ENCODE data around the gene CLCC1. TPM values are rescaled to one million over a fixed set of nuclear protein-coding genes. Genes with fewer than 3 reads are reported as not detected.
"Not testable (repeated sequence)": the region's sequence is repeated elsewhere in the genome, so short reads cannot be mapped to it uniquely, and the experiment has no call there.

Gene CLCC1, protein sequence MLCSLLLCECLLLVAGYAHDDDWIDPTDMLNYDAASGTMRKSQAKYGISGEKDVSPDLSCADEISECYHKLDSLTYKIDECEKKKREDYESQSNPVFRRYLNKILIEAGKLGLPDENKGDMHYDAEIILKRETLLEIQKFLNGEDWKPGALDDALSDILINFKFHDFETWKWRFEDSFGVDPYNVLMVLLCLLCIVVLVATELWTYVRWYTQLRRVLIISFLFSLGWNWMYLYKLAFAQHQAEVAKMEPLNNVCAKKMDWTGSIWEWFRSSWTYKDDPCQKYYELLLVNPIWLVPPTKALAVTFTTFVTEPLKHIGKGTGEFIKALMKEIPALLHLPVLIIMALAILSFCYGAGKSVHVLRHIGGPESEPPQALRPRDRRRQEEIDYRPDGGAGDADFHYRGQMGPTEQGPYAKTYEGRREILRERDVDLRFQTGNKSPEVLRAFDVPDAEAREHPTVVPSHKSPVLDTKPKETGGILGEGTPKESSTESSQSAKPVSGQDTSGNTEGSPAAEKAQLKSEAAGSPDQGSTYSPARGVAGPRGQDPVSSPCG
- 43.2 TPM for total RNA-seq

- DNase-seq (ENCODE audit: low spot score), result peak; percentile 94
Measured at GRCh38 chr1:108963052-108963686, at the start of gene CLCC1. Gene CLCC1, minus strand, starts transcription at chr1:108963484. Its CDS starts 13,047 bp downstream, at chr1:108950437.

DNA sequence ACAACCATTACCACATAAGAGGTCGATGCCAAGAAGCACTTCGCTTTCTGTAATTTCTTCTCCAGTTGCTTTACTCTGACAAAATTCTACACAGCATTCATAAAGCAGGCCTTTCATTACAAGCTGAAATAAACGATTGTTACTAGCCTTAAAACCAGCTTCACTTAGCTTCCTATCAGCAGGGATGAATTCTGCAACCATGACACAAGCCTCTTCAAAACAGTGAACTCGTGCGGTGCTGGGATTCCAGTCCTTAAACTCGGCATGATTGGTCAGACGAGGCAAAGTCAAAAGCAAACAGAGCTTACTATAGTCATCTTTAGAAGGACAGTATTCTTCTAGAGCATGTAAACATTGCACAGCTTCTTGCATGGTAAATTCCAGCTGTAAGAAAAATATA is 48.1 kb upstream of the CLCC1 start:
- no peak for DNase-seq (ENCODE audit: low spot score)

- DNase-seq (ENCODE audit: low spot score), result not testable (repeated sequence)
Measured at GRCh38 chr1:108996622-108997021, 33.3 kb upstream of the CLCC1 start.

- DNase-seq (ENCODE audit: low spot score), result no peak
Measured at GRCh38 chr1:108983114-108983513, 19.8 kb upstream of the CLCC1 start.

GRCh38 chr1:108976658-108977057 is 13.4 kb upstream of the CLCC1 start:
- no peak for DNase-seq (ENCODE audit: low spot score)

- DNase-seq (ENCODE audit: low spot score), result no peak
Measured at GRCh38 chr1:108972951-108973350, 9.7 kb upstream of the CLCC1 start.

- no peak for DNase-seq (ENCODE audit: low spot score)
Measured at GRCh38 chr1:108969346-108969745, 6.1 kb upstream of the CLCC1 start.

DNA sequence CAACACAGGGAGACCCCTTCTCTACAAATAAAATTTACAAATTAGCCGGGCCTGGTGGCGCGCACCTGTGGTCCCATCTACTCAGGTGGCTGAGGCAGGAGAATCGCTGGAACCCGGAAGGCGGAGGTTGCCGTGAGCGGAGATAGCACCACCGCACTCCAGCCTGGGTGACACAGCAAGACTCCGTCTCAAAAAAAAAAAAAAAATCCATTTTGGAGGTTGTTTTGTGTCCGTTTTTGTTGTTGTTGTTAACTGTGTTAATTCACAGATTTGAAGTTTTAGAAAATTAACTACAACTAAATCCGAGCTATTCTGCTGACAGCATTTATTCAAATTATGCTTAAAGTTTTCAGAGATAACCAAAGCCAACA is 618 bp downstream of the CLCC1 start:
- DNase-seq (ENCODE audit: low spot score), result no peak

- DNase-seq (ENCODE audit: low spot score), result no peak
Measured at GRCh38 chr1:108961752-108962486, 1.4 kb downstream of the CLCC1 start.

- DNase-seq (ENCODE audit: low spot score), result no peak
Measured at GRCh38 chr1:108961198-108961597, 2.1 kb downstream of the CLCC1 start.

DNA sequence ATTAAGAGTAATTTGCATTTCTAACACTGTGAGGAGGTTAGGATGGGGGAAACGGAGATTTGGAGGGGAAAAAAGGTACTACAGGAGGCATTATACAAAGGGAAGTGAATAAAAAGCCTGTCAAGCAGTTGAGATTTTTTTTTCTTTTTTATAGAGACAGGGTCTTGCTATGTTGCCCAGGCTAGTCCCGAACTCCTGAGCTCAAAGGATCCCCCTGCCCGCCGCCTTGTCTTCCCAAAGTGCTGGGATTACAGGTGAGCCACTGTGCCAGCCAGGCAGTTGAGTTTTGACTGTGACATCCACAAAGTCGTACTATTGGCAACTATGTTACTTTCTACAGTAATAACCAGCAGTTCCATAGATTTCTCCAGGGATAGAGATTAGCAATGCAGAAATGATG is 2.6 kb downstream of the CLCC1 start:
- no peak for DNase-seq (ENCODE audit: low spot score)

- no peak for DNase-seq (ENCODE audit: low spot score)
Measured at GRCh38 chr1:108957888-108958287, 5.4 kb downstream of the CLCC1 start.

DNA sequence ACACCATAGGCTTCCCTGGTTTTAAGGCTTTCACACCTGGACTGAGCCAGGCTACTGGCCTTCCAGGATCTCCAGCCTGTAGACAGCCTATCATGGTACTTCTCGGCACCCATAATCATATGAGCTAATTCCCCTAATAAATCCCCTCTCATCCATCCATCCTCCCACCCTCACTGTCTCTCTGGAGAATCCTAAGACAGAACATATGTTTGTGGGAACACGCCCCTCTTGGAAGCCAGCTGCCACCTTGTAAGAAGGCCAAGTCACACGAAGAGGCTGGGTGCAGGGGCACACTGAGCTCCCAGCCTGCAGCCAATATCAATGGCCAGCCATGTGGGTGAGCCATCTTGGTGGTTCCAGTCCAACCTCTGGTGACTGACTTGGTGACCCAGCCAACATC is 7.4 kb downstream of the CLCC1 start:
- no peak for DNase-seq (ENCODE audit: low spot score)

- DNase-seq (ENCODE audit: low spot score), result no peak
Measured at GRCh38 chr1:108955111-108955510, 8.2 kb downstream of the CLCC1 start.

GRCh38 chr1:108953452-108953851 is 9.8 kb downstream of the CLCC1 start:
- DNase-seq (ENCODE audit: low spot score), result no peak

DNA sequence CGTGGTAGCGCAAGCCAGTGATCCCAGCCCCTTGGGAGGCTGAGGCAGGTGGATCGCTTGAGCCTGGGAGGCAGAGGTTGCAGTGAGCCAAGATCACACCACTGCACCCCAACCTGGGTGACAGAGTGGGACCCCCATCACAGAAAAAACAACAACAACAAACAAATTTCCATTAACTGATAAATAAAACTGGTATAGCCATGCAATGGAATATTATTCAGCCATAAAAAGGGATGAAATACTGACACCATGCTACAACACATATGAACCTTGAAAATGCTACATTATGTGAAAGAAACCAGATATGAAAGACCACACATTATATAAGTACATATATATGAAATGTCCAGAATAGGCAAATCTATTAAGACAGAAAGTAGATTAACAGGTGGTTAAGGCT is 12.0 kb downstream of the CLCC1 start:
- DNase-seq (ENCODE audit: low spot score), result no peak

- no peak for DNase-seq (ENCODE audit: low spot score)
Measured at GRCh38 chr1:108949044-108949443, 14.2 kb downstream of the CLCC1 start.

- no peak for DNase-seq (ENCODE audit: low spot score)
Measured at GRCh38 chr1:108947871-108948525, 15.3 kb downstream of the CLCC1 start.

DNA sequence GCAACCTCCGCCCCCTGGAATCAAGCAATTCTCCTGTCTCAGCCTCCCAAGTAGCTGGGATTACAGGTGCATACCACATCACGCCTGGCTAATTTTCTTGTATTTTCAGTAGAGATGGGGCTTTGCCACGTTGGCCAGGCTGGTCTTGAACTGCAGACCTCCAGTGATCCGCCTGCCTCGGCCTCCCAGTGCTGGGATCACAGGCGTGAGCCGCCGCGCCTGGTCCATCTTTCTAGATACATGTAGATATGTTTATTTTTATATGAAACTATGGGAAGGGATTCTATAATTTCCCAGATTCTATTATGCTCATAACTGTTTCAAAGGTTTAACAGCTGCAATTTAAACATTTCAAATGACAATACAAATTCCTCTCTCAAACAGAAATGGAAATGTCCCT is 27.1 kb downstream of the CLCC1 start:
- no peak for DNase-seq (ENCODE audit: low spot score)

DNA sequence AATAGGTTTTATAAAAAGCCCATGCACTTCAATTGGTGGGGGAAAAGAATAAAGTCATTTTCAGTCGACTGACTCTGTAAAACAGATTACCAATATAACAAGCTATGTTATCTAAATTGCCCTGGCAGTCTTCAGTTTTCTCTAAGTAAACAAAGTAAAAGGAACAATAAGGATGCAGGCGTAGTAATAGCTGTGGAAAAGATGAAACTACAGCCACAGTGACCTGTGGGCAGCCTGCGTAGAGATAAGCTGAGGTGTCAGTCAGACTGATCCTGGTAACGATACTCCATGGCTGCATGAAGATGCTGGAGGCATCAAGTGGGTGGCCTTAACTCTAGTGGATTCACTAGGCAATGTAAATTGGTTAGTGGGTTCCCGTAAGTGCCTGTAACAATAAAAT is 29.3 kb downstream of the CLCC1 start:
- DNase-seq (ENCODE audit: low spot score), result no peak

DNA sequence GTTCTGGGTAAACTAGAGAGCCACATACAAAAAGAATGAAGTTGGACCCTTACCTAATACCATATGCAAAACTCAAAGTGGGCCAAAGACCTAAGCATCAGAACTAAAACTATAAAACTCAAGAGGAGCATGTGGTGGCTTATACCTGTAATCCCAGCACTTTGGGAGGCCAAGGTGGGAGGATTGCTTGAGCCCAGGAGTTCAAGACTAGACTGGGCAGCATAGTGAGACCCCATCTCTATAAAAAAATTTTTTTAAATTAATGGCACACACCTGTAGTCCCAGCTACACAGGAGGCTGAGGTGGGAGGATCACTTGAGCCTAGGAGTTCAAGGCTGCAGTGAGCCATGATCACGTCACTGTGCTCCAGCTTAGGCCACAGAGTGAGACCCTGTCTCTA is 35.7 kb downstream of the CLCC1 start:
- not testable (repeated sequence) for DNase-seq (ENCODE audit: low spot score)

- no peak for DNase-seq (ENCODE audit: low spot score)
Measured at GRCh38 chr1:108925920-108926319, 37.4 kb downstream of the CLCC1 start.

All from ureter (tissue), 1 donor.